Measurements from ENCODE around the gene YIF1B.

The YIF1B gene

DNA sequence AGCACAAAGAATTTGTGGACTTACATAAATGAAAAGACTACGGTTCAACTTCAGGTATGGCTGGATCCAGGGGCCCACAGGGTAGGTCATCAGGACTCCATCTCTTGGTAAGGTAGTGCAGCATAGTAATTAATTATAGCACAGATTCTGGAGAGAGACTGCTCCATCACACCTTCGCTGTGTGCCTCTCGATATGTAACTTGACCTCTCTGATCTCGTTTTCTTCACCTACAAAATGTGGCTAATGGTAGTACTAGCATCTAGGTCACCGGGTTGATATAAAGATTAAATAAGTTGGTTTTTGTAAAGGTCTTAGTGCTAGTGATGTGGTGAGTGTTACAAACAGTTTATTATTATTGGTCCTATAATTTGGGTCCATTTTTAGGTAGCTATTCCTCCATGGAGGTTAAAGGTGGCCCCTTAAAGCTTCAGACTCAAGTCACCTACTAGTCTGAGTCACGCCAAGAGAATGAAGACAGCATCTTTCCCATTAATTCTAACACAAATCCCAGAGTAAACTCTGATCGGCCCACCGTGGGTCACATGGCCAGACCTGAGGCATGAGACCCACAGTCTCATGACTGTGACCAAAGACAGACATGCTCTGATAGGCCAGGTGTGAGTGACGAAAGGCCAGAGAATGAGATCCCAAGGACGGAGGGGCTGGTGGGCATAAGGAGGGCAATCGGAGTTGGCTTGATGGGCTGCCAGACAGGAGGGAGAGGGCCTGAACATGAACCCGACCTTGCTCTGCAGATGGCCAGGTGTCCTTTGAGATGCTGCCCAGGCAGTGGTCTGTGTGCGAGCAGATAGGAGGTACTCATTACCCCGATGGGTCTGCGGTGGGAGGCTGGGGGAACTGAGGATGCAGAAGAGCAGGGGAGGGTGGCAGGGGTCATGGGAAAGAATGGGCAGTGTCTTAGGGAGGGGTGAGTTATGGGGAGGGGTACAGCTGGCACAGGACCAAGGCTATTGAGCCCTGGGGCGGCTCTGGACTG, 40.3 kb upstream of the YIF1B start:
- Histone ChIP-seq H3K36me3 (ENCODE audit: low read depth) (no peaks in the 10 kb centered on the region), H3K4me3 (ENCODE audit: severe bottlenecking) (no peak overlapping the region), H3K9me3 (ENCODE audit: severe bottlenecking) (no peaks in the 10 kb centered on the region), H3K27me3 (ENCODE audit: insufficient read depth, poor library complexity, severe bottlenecking) (peaks cover 29% of the 10 kb centered on the region), H3K4me1 (ENCODE audit: insufficient read depth, poor library complexity, severe bottlenecking) (no peaks in the 10 kb centered on the region), H3K27ac (ENCODE audit: poor library complexity, severe bottlenecking) (no peak overlapping the region)
- no peak for ATAC-seq (ENCODE audit: low read depth)
- DNase-seq (ENCODE audit: low spot score): peak; percentile 38
- TF ChIP-seq, protein P1, sequence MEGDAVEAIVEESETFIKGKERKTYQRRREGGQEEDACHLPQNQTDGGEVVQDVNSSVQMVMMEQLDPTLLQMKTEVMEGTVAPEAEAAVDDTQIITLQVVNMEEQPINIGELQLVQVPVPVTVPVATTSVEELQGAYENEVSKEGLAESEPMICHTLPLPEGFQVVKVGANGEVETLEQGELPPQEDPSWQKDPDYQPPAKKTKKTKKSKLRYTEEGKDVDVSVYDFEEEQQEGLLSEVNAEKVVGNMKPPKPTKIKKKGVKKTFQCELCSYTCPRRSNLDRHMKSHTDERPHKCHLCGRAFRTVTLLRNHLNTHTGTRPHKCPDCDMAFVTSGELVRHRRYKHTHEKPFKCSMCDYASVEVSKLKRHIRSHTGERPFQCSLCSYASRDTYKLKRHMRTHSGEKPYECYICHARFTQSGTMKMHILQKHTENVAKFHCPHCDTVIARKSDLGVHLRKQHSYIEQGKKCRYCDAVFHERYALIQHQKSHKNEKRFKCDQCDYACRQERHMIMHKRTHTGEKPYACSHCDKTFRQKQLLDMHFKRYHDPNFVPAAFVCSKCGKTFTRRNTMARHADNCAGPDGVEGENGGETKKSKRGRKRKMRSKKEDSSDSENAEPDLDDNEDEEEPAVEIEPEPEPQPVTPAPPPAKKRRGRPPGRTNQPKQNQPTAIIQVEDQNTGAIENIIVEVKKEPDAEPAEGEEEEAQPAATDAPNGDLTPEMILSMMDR (IDR thresholded peaks at IDR 0.05; ENCODE audit: poor library complexity, severe bottlenecking): no peak

DNA sequence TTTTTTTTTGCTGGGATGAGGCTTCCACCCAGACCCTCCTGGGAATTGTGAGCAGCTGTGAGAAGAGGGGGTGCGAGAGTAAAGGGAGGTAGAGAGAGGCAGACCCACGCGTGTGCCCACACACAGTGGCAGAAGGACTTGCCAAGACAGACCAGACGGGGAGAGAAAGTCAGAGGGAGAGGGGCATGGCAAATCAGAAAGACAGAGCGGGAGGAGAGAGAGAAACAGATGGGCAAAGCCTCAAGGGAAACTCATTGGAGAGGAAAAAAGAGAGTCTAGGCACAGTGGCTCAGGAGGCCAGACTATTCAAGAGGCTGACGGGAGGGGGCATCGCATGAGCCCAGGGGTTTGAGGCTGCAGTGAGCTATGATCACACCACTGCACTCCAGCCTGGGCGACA, 36.9 kb upstream of the YIF1B start:
- Histone ChIP-seq H3K36me3 (ENCODE audit: low read depth) (no peaks in the 10 kb centered on the region), H3K4me3 (ENCODE audit: severe bottlenecking) (no peak overlapping the region), H3K9me3 (ENCODE audit: severe bottlenecking) (no peaks in the 10 kb centered on the region), H3K27me3 (ENCODE audit: insufficient read depth, poor library complexity, severe bottlenecking) (no peaks in the 10 kb centered on the region), H3K4me1 (ENCODE audit: insufficient read depth, poor library complexity, severe bottlenecking) (no peaks in the 10 kb centered on the region), H3K27ac (ENCODE audit: poor library complexity, severe bottlenecking) (no peak overlapping the region)
- DNase-seq (ENCODE audit: low spot score) (no peak), ATAC-seq (ENCODE audit: low read depth) (no peak)
- TF ChIP-seq, protein P1 (IDR thresholded peaks at IDR 0.05; ENCODE audit: poor library complexity, severe bottlenecking): no peak

DNA sequence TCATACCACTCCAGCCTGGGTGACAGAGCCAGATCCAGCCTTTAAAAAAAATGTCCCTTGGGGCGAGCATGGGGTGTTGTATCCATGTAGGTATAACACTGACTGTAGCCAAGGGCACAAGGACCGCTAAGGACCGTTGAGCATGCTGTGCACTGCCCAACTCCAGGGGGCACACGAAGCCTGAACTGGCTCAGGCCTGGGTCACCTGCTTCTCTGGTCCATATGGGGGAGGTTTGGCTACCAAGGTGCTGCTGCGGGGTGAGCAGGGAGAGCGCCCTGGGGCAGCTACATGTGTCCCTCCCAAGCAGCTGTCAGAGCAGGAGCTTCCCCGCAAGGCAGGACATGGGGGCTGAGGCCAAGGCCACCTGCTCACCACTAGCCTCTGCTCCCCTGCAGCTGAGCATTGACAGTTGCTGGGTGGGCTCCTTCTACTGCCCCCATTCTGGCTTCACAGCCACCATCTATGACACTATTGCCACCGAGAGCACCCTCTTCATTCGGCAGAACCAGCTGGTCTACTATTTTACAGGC, 36.2 kb upstream of the YIF1B start:
- H3K27ac ChIP-seq (ENCODE audit: poor library complexity, severe bottlenecking): no peak overlapping the region
- no peaks in the 10 kb centered on the region for H3K9me3 ChIP-seq (ENCODE audit: severe bottlenecking)
- no peaks in the 10 kb centered on the region for H3K36me3 ChIP-seq (ENCODE audit: low read depth)
- DNase-seq (ENCODE audit: low spot score): peak; percentile 36
- no peak; the same call in 2 of the 3 replicates for ATAC-seq (ENCODE audit: low read depth)
- no peak overlapping the region for H3K4me3 ChIP-seq (ENCODE audit: severe bottlenecking)
- H3K27me3 ChIP-seq (ENCODE audit: insufficient read depth, poor library complexity, severe bottlenecking): no peaks in the 10 kb centered on the region
- H3K4me1 ChIP-seq (ENCODE audit: insufficient read depth, poor library complexity, severe bottlenecking): no peaks in the 10 kb centered on the region
- TF ChIP-seq, protein P1 (IDR thresholded peaks at IDR 0.05; ENCODE audit: poor library complexity, severe bottlenecking): no peak

DNA sequence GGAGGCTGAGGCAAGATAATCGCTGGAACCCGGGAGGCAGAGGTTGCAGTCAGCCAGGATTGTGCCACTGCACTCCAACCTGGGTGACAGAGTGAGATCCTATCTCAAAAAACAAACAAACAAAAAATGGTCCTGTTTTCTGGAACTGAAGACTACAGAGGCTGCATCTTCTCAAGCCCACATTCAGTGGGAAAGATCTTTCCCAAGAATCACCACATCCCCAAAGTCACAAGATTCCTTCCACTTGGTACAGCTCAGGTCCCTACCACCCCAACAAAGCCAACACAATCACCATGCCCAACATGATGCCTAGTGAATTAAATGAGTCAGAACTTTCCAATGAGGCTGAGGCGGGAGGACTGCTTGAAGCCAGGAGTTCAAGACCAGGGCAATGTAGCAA, 35.1 kb upstream of the YIF1B start:
- TF ChIP-seq, protein P1 (IDR thresholded peaks at IDR 0.05; ENCODE audit: poor library complexity, severe bottlenecking): no peak
- H3K9me3 ChIP-seq (ENCODE audit: severe bottlenecking): no peaks in the 10 kb centered on the region
- H3K36me3 ChIP-seq (ENCODE audit: low read depth): no peaks in the 10 kb centered on the region
- H3K4me1 ChIP-seq (ENCODE audit: insufficient read depth, poor library complexity, severe bottlenecking): no peaks in the 10 kb centered on the region
- H3K4me3 ChIP-seq (ENCODE audit: severe bottlenecking): no peak overlapping the region
- no peak overlapping the region for H3K27ac ChIP-seq (ENCODE audit: poor library complexity, severe bottlenecking)
- no peak for DNase-seq (ENCODE audit: low spot score)
- ATAC-seq (ENCODE audit: low read depth): no peak
- H3K27me3 ChIP-seq (ENCODE audit: insufficient read depth, poor library complexity, severe bottlenecking): no peaks in the 10 kb centered on the region

All from RWPE2 (cell line).